MCF 10A (cell line): ENCODE measurements around the gene RPS19. TPM values are rescaled to one million over a fixed set of nuclear protein-coding genes. Genes with fewer than 3 reads are reported as not detected.

Source experiments
- BruUV-seq: library from RNA; stranded (reverse); fragments of 400-500 nt; replicated peaks from 2 replicates; lab custom pipeline; 2021; lab: Mats Ljungman, UMichigan
- CTCF ChIA-PET: fragments of 300-600 bp; sonication (Branson Sonifier 250); formaldehyde crosslinking; extraction: SDS; loops from one replicate; lab custom pipeline; 2021; ENCODE audit warnings: antibody characterized with exemption, inconsistent platforms; lab: Yijun Ruan, JAX
- POLR2A ChIA-PET: fragments of 300-600, 350-650 bp; sonication (Branson Sonifier 250); formaldehyde crosslinking; extraction: SDS; loops from one replicate; lab custom pipeline; 2020; ENCODE audit warnings: antibody characterized with exemption, inconsistent platforms; lab: Yijun Ruan, JAX
- DNase-seq: peaks from one replicate; pipeline ENCODE4 v3.0.0-alpha.2; 2018; ENCODE audit not compliant: unreplicated experiment
- H3K27ac Mint-ChIP-seq: one replicate; pipeline ENCODE4 v1.8.0; 2022; ENCODE audit warnings: mild to moderate bottlenecking, low read depth, mixed read lengths; ENCODE audit not compliant: unreplicated experiment
- H3K27me3 Mint-ChIP-seq: one replicate; pipeline ENCODE4 v1.8.0; 2022; ENCODE audit warnings: mixed read lengths; ENCODE audit not compliant: insufficient read depth, unreplicated experiment
- H3K36me3 Mint-ChIP-seq: one replicate; pipeline ENCODE4 v1.8.0; 2022; ENCODE audit warnings: mild to moderate bottlenecking, moderate library complexity, mixed read lengths; ENCODE audit not compliant: insufficient read depth, unreplicated experiment
- H3K4me1 Mint-ChIP-seq: one replicate; pipeline ENCODE4 v1.8.0; 2022; ENCODE audit warnings: mixed read lengths; ENCODE audit not compliant: insufficient read depth, unreplicated experiment
- H3K4me3 Mint-ChIP-seq: one replicate; pipeline ENCODE4 v1.8.0; 2022; ENCODE audit warnings: mild to moderate bottlenecking, moderate library complexity, mixed read lengths; ENCODE audit not compliant: unreplicated experiment
- H3K9me3 Mint-ChIP-seq: one replicate; pipeline ENCODE4 v1.8.0; 2022; ENCODE audit warnings: mixed read lengths; ENCODE audit not compliant: unreplicated experiment
- intact Hi-C: fragments of 100-400 bp; cut with micrococcal nuclease; formaldehyde crosslinking; loops from 2 replicates; pipeline ENCODE4 v1.14.1; 2022
- total RNA-seq: library from RNA; stranded (reverse); gene quantifications from 2 replicates; pipeline ENCODE4 v1.2.3, GENCODE V29; 2022
- TF ChIP-seq, protein P1 (sequence below): fragments of 200-600 bp; IDR thresholded peaks from one replicate; pipeline ENCODE4 v1.8.0; 2022; ENCODE audit warnings: antibody characterized with exemption, mild to moderate bottlenecking; ENCODE audit not compliant: unreplicated experiment

RPS19 gene
- total RNA-seq, 1 experiment from 2014 or later: 3,060 TPM

DNA sequence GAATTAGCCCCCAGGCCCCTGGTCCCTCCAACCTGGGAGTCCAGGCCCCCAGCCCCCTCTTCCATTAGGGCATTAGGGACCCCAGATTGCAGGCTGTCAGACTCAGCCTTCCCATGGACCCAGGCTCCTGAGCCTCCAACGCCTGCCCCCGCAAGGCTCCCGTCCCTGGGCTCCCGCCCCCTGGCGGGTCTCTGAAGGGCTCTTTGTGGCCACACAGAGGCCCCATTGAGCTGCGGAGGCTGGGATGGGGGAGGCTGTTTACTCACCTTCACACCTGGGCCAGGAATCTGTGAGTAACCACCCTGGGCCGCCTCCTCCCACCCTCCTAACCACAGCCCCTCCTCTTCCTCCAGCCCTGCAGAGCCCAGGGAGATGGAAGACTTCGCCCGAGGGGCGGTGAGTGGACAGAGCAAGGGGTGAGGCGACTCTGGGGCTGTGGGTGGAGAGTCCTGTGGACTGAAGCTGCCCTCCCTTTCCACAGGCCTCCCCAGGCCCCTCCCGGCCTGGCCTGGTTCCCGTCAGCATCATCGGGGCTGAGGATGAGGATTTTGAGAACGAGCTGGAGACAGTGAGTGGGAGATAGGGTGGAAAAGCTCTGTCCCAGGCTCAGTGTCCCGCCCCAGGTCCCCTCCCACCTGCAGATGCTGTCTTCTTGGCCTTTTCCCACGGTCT, 27.8 kb downstream of the RPS19 start:
- peak overlapping the region; percentile 25 for H3K4me3 Mint-ChIP-seq
- H3K9me3 Mint-ChIP-seq: no peaks in the 10 kb centered on the region
- ChIA-PET POLR2A (interaction anchor here (0.7 to 9.8 kb wide), 5 partner anchors 11 to 71 kb away, joined by 3 to 125 read pairs (median 4); partner anchors contain the start of genes RABAC1 and RPS19), CTCF (interaction anchor here (0.7 to 1.1 kb wide), 3 partner anchors 16 to 63 kb away, joined by 3 to 4 read pairs (median 3); no protein-coding TSS in a partner anchor)
- peak; percentile 90 for DNase-seq
- BruUV-seq: no TSS peak
- peaks cover 29% of the 10 kb centered on the region for H3K36me3 Mint-ChIP-seq
- H3K4me1 Mint-ChIP-seq: peaks cover 23% of the 10 kb centered on the region
- no peaks in the 10 kb centered on the region for H3K27me3 Mint-ChIP-seq
- TF ChIP-seq, protein P1, sequence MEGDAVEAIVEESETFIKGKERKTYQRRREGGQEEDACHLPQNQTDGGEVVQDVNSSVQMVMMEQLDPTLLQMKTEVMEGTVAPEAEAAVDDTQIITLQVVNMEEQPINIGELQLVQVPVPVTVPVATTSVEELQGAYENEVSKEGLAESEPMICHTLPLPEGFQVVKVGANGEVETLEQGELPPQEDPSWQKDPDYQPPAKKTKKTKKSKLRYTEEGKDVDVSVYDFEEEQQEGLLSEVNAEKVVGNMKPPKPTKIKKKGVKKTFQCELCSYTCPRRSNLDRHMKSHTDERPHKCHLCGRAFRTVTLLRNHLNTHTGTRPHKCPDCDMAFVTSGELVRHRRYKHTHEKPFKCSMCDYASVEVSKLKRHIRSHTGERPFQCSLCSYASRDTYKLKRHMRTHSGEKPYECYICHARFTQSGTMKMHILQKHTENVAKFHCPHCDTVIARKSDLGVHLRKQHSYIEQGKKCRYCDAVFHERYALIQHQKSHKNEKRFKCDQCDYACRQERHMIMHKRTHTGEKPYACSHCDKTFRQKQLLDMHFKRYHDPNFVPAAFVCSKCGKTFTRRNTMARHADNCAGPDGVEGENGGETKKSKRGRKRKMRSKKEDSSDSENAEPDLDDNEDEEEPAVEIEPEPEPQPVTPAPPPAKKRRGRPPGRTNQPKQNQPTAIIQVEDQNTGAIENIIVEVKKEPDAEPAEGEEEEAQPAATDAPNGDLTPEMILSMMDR: peak; percentile 33
- intact Hi-C loops: loop anchor here (1.0 to 2.0 kb wide), 2 partner anchors 47 to 71 kb away; partner anchors contain the start of gene RABAC1
- H3K27ac Mint-ChIP-seq: peak overlapping the region; percentile 2

DNA sequence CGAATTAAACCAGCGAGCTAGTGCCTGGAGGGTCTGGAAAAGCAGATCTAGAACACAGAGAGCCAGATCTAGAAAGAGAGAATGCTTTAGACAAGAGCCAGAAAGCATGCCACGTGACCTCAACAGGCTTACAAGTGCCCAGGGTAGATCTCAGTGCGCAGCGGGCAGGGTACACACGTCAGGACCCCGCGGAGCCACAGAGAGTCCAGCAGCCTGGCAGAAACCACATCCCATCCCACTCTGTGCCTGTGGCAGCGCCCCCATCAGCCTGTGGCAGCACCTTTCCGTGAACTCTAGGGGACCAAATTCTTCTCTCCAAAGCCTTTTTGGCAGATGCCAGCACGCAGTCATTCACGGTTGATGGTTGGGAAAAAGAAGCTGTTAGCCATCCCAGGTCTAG, 28.9 kb downstream of the RPS19 start:
- DNase-seq: no peak
- Mint-ChIP-seq H3K36me3 (peaks cover 28% of the 10 kb centered on the region), H3K4me3 (no peak overlapping the region), H3K9me3 (no peaks in the 10 kb centered on the region), H3K27me3 (no peaks in the 10 kb centered on the region), H3K27ac (no peak overlapping the region), H3K4me1 (peaks cover 23% of the 10 kb centered on the region)
- intact Hi-C loops: no loop called here
- BruUV-seq: no TSS peak
- ChIA-PET POLR2A (interaction anchor here (0.7 to 9.8 kb wide), 3 partner anchors 19 to 70 kb away, joined by 3 to 125 read pairs (median 15); partner anchors contain the start of genes RABAC1 and RPS19), CTCF (interaction anchor here (1.1 kb wide), 1 partner anchor 56 kb away, joined by 4 read pairs; no protein-coding TSS in a partner anchor)
- TF ChIP-seq, protein P1: no peak

DNA sequence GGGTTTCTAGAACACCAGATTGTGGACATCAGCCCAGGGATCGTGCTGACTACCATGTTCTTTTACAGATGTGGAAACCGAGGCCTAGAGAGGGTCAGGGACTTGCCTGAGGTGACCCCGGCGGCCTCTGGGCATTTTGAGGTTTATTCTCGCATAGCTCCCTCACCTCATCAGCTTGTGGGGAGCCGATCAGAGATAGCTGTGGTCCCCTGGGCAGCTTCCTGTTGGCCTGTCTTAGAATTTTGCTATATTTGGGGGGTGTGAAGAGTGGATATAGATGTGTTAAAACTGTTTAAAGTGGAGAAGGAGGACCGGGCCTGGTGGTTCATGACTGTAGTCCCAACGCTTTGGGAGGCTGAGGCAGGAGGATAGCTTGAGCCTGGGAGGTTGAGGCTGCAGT, 29.8 kb downstream of the RPS19 start:
- intact Hi-C loops: no loop called here
- Mint-ChIP-seq H3K4me3 (no peak overlapping the region), H3K9me3 (no peaks in the 10 kb centered on the region), H3K36me3 (peaks cover 21% of the 10 kb centered on the region), H3K4me1 (peaks cover 23% of the 10 kb centered on the region), H3K27ac (no peak overlapping the region), H3K27me3 (no peaks in the 10 kb centered on the region)
- no TSS peak for BruUV-seq
- TF ChIP-seq, protein P1: no peak
- no peak for DNase-seq
- ChIA-PET POLR2A (interaction anchor here (9.8 kb wide), 1 partner anchor 27 kb away, joined by 125 read pairs; the partner anchor contains the start of gene RPS19), CTCF (interaction anchor here (1.1 to 1.3 kb wide), 2 partner anchors 17 to 29 kb away, joined by 4 to 5 read pairs; no protein-coding TSS in a partner anchor)

DNA sequence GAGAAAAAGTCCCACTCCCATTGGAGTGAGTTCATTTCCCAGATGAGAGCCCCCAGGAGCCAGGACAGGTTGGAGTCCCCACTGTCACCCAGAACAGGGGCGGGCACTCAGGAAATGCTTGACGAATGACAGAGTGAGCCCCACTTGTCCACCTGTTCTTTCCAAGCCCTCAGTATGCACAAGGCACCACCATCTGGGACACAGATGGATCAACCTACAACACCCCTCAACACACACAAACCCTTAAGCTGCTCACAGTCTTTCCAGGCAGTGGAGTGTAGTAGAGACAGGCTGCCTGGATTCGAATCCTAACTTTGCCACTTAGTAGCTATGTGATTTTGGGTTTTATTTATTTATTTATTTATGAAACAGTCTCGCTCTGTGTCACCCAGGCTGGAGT, 30.9 kb downstream of the RPS19 start:
- DNase-seq: no peak
- Mint-ChIP-seq H3K27ac (no peak overlapping the region), H3K4me3 (no peak overlapping the region), H3K4me1 (peaks cover 18% of the 10 kb centered on the region), H3K9me3 (no peaks in the 10 kb centered on the region), H3K27me3 (no peaks in the 10 kb centered on the region), H3K36me3 (peaks cover 29% of the 10 kb centered on the region)
- intact Hi-C loops: no loop called here
- CTCF ChIA-PET: interaction anchor here (1.3 kb wide), 1 partner anchor 18 kb away, joined by 4 read pairs; no protein-coding TSS in a partner anchor
- BruUV-seq: no TSS peak
- POLR2A ChIA-PET: interaction anchor here (1.3 kb wide), 1 partner anchor 33 kb away, joined by 3 read pairs; no protein-coding TSS in a partner anchor
- TF ChIP-seq, protein P1: no peak
